CD4-positive, alpha-beta T cell (primary cell): Measurements from ENCODE around the gene ARL16. TPM values are rescaled to one million over a fixed set of nuclear protein-coding genes. Genes with fewer than 3 reads are reported as not detected.
A peak's percentile ranks its signal among the peaks of the same experiment; 100 is the strongest.

ENCODE experiments used
- ATAC-seq: fragments of 200-7000 bp; cut with Tn5 transposase; one replicate; pipeline ENCODE4 v1.10.0; 2022; ENCODE audit warnings: mild to moderate bottlenecking; ENCODE audit not compliant: poor library complexity
- CTCF ChIA-PET: fragments of 350-600 bp; sonication (Branson Sonifier 250); formaldehyde crosslinking; loops from one replicate; lab custom pipeline; 2021; ENCODE audit warnings: antibody characterized with exemption, inconsistent platforms; lab: Charles Lee
- POLR2A ChIA-PET: fragments of 350-600 bp; sonication (Branson Sonifier 250); formaldehyde crosslinking; loops from one replicate; lab custom pipeline; 2021; ENCODE audit warnings: antibody characterized with exemption, inconsistent platforms; lab: Charles Lee
- DNase-seq, 14 experiments: peaks; one replicate each; pipeline ENCODE4 v3.0.0-alpha.2; 2013 to 2020; ENCODE audit warnings: mixed read lengths in 2 of 14
- H3K27ac ChIP-seq, 2 donors: one replicate each; pipeline versions ENCODE4 v1.5.1 to v1.7.0; 2013; ENCODE audit warnings: low read length in 2 of 2, low read depth in 1 of 2, mild to moderate bottlenecking in 1 of 2
- H3K27me3 ChIP-seq, 2 experiments: 1 replicate in 1 of 2; 2 replicates in 1 of 2; pipeline versions ENCODE4 v1.6.1 to v1.7.0; 2013; ENCODE audit warnings: low read length in 2 of 2, control low read depth in 1 of 2, mild to moderate bottlenecking in 1 of 2, moderate library complexity in 1 of 2; ENCODE audit not compliant: insufficient read depth in 2 of 2, control insufficient read depth in 1 of 2
- H3K36me3 ChIP-seq: one replicate; pipeline ENCODE4 v1.6.1; 2013; ENCODE audit warnings: low read length, control low read depth; ENCODE audit not compliant: insufficient read depth
- H3K4me1 ChIP-seq: one replicate; pipeline ENCODE4 v1.6.1; 2013; ENCODE audit warnings: low read length, control low read depth; ENCODE audit not compliant: insufficient read depth
- H3K4me3 ChIP-seq: one replicate; pipeline ENCODE4 v1.5.1; 2013; ENCODE audit warnings: mild to moderate bottlenecking, low read length, moderate library complexity
- H3K9me3 ChIP-seq, 2 experiments: 1 replicate in 1 of 2; 2 replicates in 1 of 2; pipeline versions ENCODE4 v1.6.1 to v1.7.0; 2013; ENCODE audit warnings: low read length in 2 of 2, mild to moderate bottlenecking in 2 of 2, control low read depth in 1 of 2, moderate library complexity in 1 of 2; ENCODE audit not compliant: control insufficient read depth in 1 of 2, insufficient read depth in 1 of 2
- H3K27ac Mint-ChIP-seq: one replicate; pipeline ENCODE4 v1.8.0; 2020; ENCODE audit warnings: mixed read lengths
- H3K27me3 Mint-ChIP-seq: one replicate; pipeline ENCODE4 v1.8.0; 2021; ENCODE audit warnings: mixed read lengths
- H3K36me3 Mint-ChIP-seq: one replicate; pipeline ENCODE4 v1.8.0; 2021; ENCODE audit warnings: low read depth, mixed read lengths
- H3K4me1 Mint-ChIP-seq: one replicate; pipeline ENCODE4 v1.8.0; 2021; ENCODE audit warnings: low read depth, mixed read lengths
- H3K4me3 Mint-ChIP-seq: one replicate; pipeline ENCODE4 v1.8.0; 2020; ENCODE audit warnings: mild to moderate bottlenecking, mixed read lengths
- H3K9me3 Mint-ChIP-seq: one replicate; pipeline ENCODE4 v1.8.0; 2020; ENCODE audit warnings: mixed read lengths
- intact Hi-C, 2 experiments: fragments of 100-400 bp; cut with DNase I in 1 of 2; cut with micrococcal nuclease in 1 of 2; formaldehyde crosslinking; loops; one replicate each; pipeline versions ENCODE4 v1.15.1 to v1.9.0; 2023 to 2025; cut with DNase I, micrococcal nuclease
- total RNA-seq, 174 experiments: library from RNA in 2 of 174; stranded (reverse) in 2 of 174; gene quantifications; one replicate each; pipeline ENCODE4 v1.2.3 and lab custom pipeline; 2021 to 2026
- TF ChIP-seq, protein P1 (sequence below): fragments of 200-600 bp; IDR thresholded peaks from one replicate; pipeline ENCODE4 v1.8.0; 2022; ENCODE audit warnings: antibody characterized with exemption, mild to moderate bottlenecking

ARL16 gene
- total RNA-seq, 2 experiments from 2014 or later, result 35.7 to 38.5 TPM

DNA sequence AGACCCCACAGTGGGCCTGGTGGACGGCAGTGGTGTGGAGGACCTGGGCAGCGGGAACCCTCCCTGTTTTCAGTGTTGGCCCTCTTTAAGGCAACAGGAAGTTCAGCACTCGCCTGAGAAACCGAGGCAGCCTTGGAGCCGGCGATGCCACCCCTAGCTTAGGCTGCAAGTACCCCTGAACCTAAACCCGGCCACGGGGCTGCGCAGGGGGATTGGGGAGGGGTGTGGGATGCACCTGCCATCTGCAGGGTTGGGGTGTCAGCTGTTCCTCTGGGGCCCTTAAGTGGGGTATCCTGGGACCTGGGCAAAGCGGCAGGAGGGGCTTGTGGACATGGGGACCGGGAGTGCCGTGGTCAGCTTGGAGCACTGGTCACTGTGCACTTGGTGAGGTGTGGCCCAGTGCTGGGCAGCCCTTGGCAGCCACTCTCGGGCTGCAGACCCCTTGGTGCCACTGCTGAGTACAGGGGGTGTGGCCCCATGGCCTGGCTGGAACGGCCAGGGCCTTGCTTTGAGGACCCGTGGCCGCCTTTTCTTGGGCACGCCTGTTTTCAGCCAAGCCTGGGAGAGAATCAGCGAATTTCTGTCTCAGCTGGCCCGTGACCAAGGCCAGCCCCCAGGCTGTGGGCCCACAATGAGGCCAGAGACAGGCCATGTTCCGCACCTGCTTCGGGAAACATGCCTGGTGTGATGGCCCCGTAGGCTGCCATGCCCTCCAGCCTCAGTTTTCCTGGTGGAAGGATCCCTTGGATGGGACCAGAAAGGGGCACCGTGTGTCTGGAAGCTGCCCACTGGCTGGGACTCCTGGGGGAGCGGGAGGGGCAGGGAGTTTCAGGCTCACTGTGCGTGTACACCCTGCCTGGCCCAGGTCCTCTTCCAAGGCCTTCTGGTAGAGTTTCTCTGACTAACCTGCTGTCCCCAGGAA lies 24.4 kb upstream of the ARL16 start:
- TF ChIP-seq, protein P1, sequence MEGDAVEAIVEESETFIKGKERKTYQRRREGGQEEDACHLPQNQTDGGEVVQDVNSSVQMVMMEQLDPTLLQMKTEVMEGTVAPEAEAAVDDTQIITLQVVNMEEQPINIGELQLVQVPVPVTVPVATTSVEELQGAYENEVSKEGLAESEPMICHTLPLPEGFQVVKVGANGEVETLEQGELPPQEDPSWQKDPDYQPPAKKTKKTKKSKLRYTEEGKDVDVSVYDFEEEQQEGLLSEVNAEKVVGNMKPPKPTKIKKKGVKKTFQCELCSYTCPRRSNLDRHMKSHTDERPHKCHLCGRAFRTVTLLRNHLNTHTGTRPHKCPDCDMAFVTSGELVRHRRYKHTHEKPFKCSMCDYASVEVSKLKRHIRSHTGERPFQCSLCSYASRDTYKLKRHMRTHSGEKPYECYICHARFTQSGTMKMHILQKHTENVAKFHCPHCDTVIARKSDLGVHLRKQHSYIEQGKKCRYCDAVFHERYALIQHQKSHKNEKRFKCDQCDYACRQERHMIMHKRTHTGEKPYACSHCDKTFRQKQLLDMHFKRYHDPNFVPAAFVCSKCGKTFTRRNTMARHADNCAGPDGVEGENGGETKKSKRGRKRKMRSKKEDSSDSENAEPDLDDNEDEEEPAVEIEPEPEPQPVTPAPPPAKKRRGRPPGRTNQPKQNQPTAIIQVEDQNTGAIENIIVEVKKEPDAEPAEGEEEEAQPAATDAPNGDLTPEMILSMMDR, result no peak
- Histone ChIP-seq H3K4me1 (peaks cover 39% of the 10 kb centered on the region), H3K36me3 (peaks cover 20% of the 10 kb centered on the region), H3K9me3 (no peaks in the 10 kb centered on the region), H3K27me3 (no peaks in the 10 kb centered on the region), H3K4me3 (no peak overlapping the region), H3K27ac (no peak overlapping the region)
- DNase-seq (peak in 2 of 14 experiments; percentile 29 to 31), ATAC-seq (no peak)
- no peak overlapping the region for H3K27ac Mint-ChIP-seq
- ChIA-PET CTCF (no interaction called here), POLR2A (no interaction called here)
- peaks cover 26% of the 10 kb centered on the region for H3K36me3 Mint-ChIP-seq
- intact Hi-C loops, result no loop called here
- H3K9me3 Mint-ChIP-seq, result no peaks in the 10 kb centered on the region
- no peaks in the 10 kb centered on the region for H3K27me3 Mint-ChIP-seq
- peaks cover 38% of the 10 kb centered on the region for H3K4me1 Mint-ChIP-seq
- H3K4me3 Mint-ChIP-seq, result peak overlapping the region; percentile 11

DNA sequence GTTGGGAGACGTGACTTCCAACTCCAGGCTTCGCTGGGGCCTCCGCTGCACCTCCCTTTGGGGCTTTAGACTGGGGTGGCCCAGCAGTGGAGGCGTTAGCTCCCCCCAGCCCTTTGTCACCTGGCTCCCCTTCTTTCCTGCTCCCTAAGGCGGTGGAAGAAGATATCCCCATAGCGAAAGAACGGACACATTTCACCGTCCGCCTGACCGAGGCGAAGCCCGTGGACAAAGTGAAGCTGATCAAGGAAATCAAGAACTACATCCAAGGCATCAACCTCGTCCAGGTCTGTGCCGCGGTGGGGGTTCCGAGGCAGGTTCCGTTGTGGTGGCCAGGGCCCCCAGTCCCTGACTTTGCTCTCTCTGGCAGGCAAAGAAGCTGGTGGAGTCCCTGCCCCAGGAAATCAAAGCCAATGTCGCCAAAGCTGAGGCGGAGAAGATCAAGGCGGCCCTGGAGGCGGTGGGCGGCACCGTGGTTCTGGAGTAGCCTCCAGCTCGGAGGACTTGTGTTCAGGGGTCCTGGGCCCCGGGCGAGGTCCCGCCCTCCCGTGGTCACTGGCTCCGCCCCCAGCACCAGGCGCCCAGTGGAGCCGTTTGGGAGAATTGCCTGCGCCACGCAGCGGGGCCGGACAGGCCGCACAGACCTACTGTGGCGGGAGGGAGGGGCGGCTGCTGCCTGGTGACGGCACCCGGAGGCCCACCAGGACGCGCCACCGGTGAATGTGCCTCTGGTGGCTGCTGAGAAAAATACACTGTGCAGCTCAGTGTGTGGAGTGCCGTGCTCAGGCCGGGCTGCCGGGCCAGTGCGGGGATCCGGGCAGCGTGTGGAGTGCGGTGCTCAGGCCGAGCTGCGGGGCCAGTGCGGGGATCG lies 23.4 kb upstream of the ARL16 start:
- H3K4me3 Mint-ChIP-seq, result peak overlapping the region; percentile 56
- Histone ChIP-seq H3K27me3 (no peaks in the 10 kb centered on the region), H3K27ac (no peak overlapping the region), H3K36me3 (peaks cover 20% of the 10 kb centered on the region), H3K4me1 (peaks cover 44% of the 10 kb centered on the region), H3K4me3 (no peak overlapping the region), H3K9me3 (no peaks in the 10 kb centered on the region)
- no peak overlapping the region for H3K27ac Mint-ChIP-seq
- no peaks in the 10 kb centered on the region for H3K27me3 Mint-ChIP-seq
- intact Hi-C loops, result no loop called here
- peaks cover 43% of the 10 kb centered on the region for H3K4me1 Mint-ChIP-seq
- ATAC-seq (no peak), DNase-seq (peak in 2 of 14 experiments; percentile 13 to 31)
- H3K9me3 Mint-ChIP-seq, result no peaks in the 10 kb centered on the region
- TF ChIP-seq, protein P1, result no peak
- CTCF ChIA-PET, result no interaction called here
- peaks cover 34% of the 10 kb centered on the region for H3K36me3 Mint-ChIP-seq
- POLR2A ChIA-PET, result no interaction called here

DNA sequence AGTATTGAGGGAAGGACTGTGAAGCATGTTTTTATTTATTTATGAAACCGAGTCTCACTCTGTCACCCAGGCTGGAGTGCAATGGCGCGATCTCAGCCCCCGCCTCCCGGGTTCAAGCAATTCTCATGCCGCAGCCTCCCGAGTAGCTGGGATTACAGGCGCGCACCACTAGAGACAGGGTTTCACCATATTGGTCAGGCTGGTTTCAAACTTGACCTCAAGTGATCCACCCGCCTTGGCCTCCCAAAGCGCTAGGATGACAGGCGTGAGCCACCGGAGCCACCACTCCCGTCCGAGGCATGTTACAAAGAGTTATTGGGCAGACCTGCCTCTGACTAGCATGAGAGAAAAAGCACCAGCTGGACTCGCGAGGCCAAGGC lies 22.6 kb upstream of the ARL16 start:
- H3K36me3 ChIP-seq, result peaks cover 26% of the 10 kb centered on the region
- H3K9me3 ChIP-seq, result no peaks in the 10 kb centered on the region
- TF ChIP-seq, protein P1, result no peak
- H3K27me3 ChIP-seq, result no peaks in the 10 kb centered on the region
- ATAC-seq (no peak), DNase-seq (no peak)
- Mint-ChIP-seq H3K27me3 (no peaks in the 10 kb centered on the region), H3K9me3 (no peaks in the 10 kb centered on the region), H3K4me3 (peak overlapping the region; percentile 56), H3K27ac (no peak overlapping the region), H3K36me3 (peaks cover 39% of the 10 kb centered on the region), H3K4me1 (peaks cover 42% of the 10 kb centered on the region)
- H3K4me1 ChIP-seq, result peaks cover 46% of the 10 kb centered on the region
- POLR2A ChIA-PET, result no interaction called here
- no peak overlapping the region for H3K27ac ChIP-seq
- H3K4me3 ChIP-seq, result no peak overlapping the region
- intact Hi-C loops, result no loop called here
- CTCF ChIA-PET, result no interaction called here
